Measurements from ENCODE around the gene GRHL1. TPM values are rescaled to one million over a fixed set of nuclear protein-coding genes. Genes with fewer than 3 reads are reported as not detected.

GRHL1 gene
- total RNA-seq, 1 experiment from 2014 or later: 0.96 TPM

GRCh38 chr2:9946818-9947217, 4.7 kb upstream of the GRHL1 start:
- no TSS peak for BruUV-seq (replicated peaks)
- no peak for DNase-seq (ENCODE audit: unreplicated experiment)
- no peak overlapping the region for H3K27ac Mint-ChIP-seq (ENCODE audit: low read depth, unreplicated experiment)

GRCh38 chr2:9948721-9949120, 2.8 kb upstream of the GRHL1 start:
- no peak for DNase-seq (ENCODE audit: unreplicated experiment)
- no peaks in the 10 kb centered on the region for H3K36me3 Mint-ChIP-seq (ENCODE audit: insufficient read depth, unreplicated experiment)
- H3K4me3 Mint-ChIP-seq (ENCODE audit: unreplicated experiment): no peak overlapping the region
- POLR2A ChIA-PET: no interaction called here
- BruUV-seq (replicated peaks): no TSS peak
- no peak for TF ChIP-seq CTCF (IDR thresholded peaks at IDR 0.05; ENCODE audit: unreplicated experiment)
- H3K9me3 Mint-ChIP-seq (ENCODE audit: unreplicated experiment): no peaks in the 10 kb centered on the region
- H3K4me1 Mint-ChIP-seq (ENCODE audit: insufficient read depth, unreplicated experiment): peaks cover 10% of the 10 kb centered on the region
- intact Hi-C loops (cut with micrococcal nuclease): no loop called here
- no peaks in the 10 kb centered on the region for H3K27me3 Mint-ChIP-seq (ENCODE audit: insufficient read depth, unreplicated experiment)
- CTCF ChIA-PET: interaction anchor here (0.8 kb wide), 1 partner anchor 37 kb away, joined by 3 read pairs; no protein-coding TSS in a partner anchor
- H3K27ac Mint-ChIP-seq (ENCODE audit: low read depth, unreplicated experiment): no peak overlapping the region

More at GRCh38 chr2:9946818-9947217, 4.7 kb upstream of the GRHL1 start:
- intact Hi-C loops (cut with micrococcal nuclease): no loop called here
- no peaks in the 10 kb centered on the region for H3K27me3 Mint-ChIP-seq (ENCODE audit: insufficient read depth, unreplicated experiment)
- peaks cover 10% of the 10 kb centered on the region for H3K4me1 Mint-ChIP-seq (ENCODE audit: insufficient read depth, unreplicated experiment)
- no peak for TF ChIP-seq CTCF (IDR thresholded peaks at IDR 0.05; ENCODE audit: unreplicated experiment)
- CTCF ChIA-PET: interaction anchor here (0.9 to 2.6 kb wide), 4 partner anchors 37 to 148 kb away, joined by 3 to 12 read pairs (median 4); partner anchors contain the start of gene TAF1B
- no peaks in the 10 kb centered on the region for H3K36me3 Mint-ChIP-seq (ENCODE audit: insufficient read depth, unreplicated experiment)
- H3K9me3 Mint-ChIP-seq (ENCODE audit: unreplicated experiment): no peaks in the 10 kb centered on the region
- POLR2A ChIA-PET: interaction anchor here (0.6 to 1.0 kb wide), 2 partner anchors 58 to 493 kb away, joined by 3 read pairs; no protein-coding TSS in a partner anchor
- no peak overlapping the region for H3K4me3 Mint-ChIP-seq (ENCODE audit: unreplicated experiment)

GRCh38 chr2:9949239-9949991, 2.1 kb upstream of the GRHL1 start:
- peaks cover 7% of the 10 kb centered on the region for H3K4me1 Mint-ChIP-seq (ENCODE audit: insufficient read depth, unreplicated experiment)
- DNase-seq (ENCODE audit: unreplicated experiment): no peak
- H3K4me3 Mint-ChIP-seq (ENCODE audit: unreplicated experiment): no peak overlapping the region
- ChIA-PET POLR2A (no interaction called here), CTCF (no interaction called here)
- H3K9me3 Mint-ChIP-seq (ENCODE audit: unreplicated experiment): no peaks in the 10 kb centered on the region
- BruUV-seq (replicated peaks): no TSS peak
- intact Hi-C loops (cut with micrococcal nuclease): no loop called here
- no peaks in the 10 kb centered on the region for H3K27me3 Mint-ChIP-seq (ENCODE audit: insufficient read depth, unreplicated experiment)
- no peaks in the 10 kb centered on the region for H3K36me3 Mint-ChIP-seq (ENCODE audit: insufficient read depth, unreplicated experiment)
- no peak overlapping the region for H3K27ac Mint-ChIP-seq (ENCODE audit: low read depth, unreplicated experiment)
- TF ChIP-seq CTCF (IDR thresholded peaks at IDR 0.05; ENCODE audit: unreplicated experiment): no peak

- H3K4me3 Mint-ChIP-seq (ENCODE audit: unreplicated experiment): peak overlapping the region; percentile 74
Observed at GRCh38 chr2:9949992-9950520, 1.4 kb upstream of the GRHL1 start.

More at GRCh38 chr2:9949992-9950520, 1.4 kb upstream of the GRHL1 start:
- BruUV-seq (replicated peaks): no TSS peak
- H3K27ac Mint-ChIP-seq (ENCODE audit: low read depth, unreplicated experiment): no peak overlapping the region
- no peak for DNase-seq (ENCODE audit: unreplicated experiment)
- TF ChIP-seq CTCF (IDR thresholded peaks at IDR 0.05; ENCODE audit: unreplicated experiment): no peak
- H3K36me3 Mint-ChIP-seq (ENCODE audit: insufficient read depth, unreplicated experiment): no peaks in the 10 kb centered on the region
- H3K27me3 Mint-ChIP-seq (ENCODE audit: insufficient read depth, unreplicated experiment): no peaks in the 10 kb centered on the region
- intact Hi-C loops (cut with micrococcal nuclease): no loop called here
- ChIA-PET POLR2A (no interaction called here), CTCF (interaction anchor here (0.7 to 1.0 kb wide), 2 partner anchors 136 to 151 kb away, joined by 4 read pairs; no protein-coding TSS in a partner anchor)
- no peaks in the 10 kb centered on the region for H3K9me3 Mint-ChIP-seq (ENCODE audit: unreplicated experiment)
- H3K4me1 Mint-ChIP-seq (ENCODE audit: insufficient read depth, unreplicated experiment): peaks cover 6% of the 10 kb centered on the region
